ENCODE measurements around the gene SPDYE1.

DNA sequence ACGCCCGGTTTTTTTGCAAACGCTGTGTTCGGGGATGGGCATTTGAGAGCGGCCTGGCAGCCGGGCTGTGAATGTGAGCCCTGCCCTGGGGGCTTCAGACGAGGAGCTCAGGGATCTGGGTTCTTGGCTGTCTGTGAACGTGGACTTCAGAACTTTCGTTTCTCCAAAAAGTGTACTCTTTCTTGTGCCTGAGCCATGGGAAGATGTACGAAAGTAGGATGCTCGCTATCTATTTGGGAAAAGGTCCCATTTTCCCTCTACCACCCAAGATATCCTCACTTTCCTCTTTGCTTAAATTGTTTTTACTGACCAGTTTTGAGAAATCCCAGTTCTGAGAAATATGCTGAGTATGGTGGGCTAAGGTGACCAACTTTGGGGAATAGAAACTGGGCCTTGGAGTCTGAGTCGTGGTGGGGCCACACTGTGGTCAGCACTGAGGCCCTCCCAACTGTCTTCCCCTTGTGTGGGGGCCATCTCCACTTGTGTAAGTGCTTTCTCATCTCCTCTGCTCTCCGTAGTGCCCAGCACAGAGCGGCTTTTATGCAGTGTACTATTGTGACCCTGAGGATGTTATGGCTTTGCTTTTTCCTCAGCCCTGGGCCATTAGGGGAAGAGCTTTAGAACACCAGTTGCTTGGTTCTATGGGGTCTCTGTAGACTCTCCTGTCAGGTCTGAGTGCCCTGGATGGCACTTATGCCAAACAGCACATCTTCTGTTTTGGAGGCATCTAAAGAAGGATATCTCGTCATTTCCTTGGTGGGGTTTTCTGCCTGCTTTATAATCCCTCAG, 47.7 kb downstream of the SPDYE1 start:
- no peak for TF ChIP-seq POLR2A (IDR thresholded peaks at IDR 0.05; ENCODE audit: low read length)
- no peak for TF ChIP-seq GATA1 (IDR thresholded peaks at IDR 0.05; ENCODE audit: low read depth, low read length)
